Measurements from ENCODE around the gene MAPKAP1. TPM values are rescaled to one million over a fixed set of nuclear protein-coding genes. Genes with fewer than 3 reads are reported as not detected.

MAPKAP1 gene
- total RNA-seq, 2 donors from 2014 or later, result 56.5 to 63.8 TPM

DNA sequence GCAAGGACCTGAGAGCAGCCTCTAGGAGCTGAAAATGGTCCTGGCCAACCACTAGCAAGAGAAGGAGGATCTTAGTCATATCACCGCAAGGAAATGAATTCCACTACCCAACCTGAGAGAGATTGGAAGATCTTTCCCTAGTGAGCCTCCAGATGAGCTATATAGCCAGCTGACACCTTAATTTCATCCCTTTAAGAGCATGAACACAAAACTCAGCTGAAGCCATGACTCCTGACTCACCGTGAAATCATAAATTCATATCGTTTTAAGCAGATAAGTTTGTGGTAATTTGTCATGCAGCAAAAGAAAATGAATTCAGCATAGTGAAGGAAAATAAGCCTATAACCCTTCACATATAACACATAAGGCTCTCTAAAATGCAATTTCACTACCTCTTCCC is 23.5 kb downstream of the MAPKAP1 start:
- DNase-seq, result no peak
- intact Hi-C loops (cut with DNase I, micrococcal nuclease), result no loop called here
- ATAC-seq, result no peak

DNA sequence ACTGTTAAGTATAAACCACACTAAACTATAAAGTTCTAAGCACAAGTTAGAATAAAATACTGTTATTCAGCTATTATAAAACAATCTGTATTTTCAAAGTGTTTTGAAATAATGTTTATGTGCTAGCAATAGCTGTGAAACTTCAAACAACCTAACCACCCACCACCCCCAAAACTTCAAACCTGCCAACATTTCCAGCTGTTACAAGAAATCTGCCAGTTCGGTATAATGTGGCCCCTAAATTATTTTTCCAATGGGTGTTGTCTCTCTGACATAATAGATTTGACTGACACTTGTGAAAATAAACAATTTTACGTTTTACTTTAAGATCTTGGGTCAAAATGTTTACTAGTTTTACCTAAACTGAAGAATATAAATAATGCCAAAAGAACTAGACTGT is 24.7 kb downstream of the MAPKAP1 start:
- intact Hi-C loops (cut with DNase I, micrococcal nuclease), result no loop called here
- DNase-seq (no peak), ATAC-seq (no peak)

GRCh38 chr9:125681657-125682056 is 25.4 kb downstream of the MAPKAP1 start:
- DNase-seq, result no peak
- no peak for ATAC-seq
- intact Hi-C loops (cut with DNase I, micrococcal nuclease), result no loop called here

GRCh38 chr9:125681086-125681622 is 25.9 kb downstream of the MAPKAP1 start:
- no peak for ATAC-seq
- intact Hi-C loops (cut with DNase I, micrococcal nuclease), result no loop called here

GRCh38 chr9:125680445-125680844 is 26.6 kb downstream of the MAPKAP1 start:
- DNase-seq (no peak), ATAC-seq (no peak)
- intact Hi-C loops (cut with DNase I, micrococcal nuclease), result no loop called here

More at GRCh38 chr9:125681086-125681622, 25.9 kb downstream of the MAPKAP1 start:
- DNase-seq, result no peak

DNA sequence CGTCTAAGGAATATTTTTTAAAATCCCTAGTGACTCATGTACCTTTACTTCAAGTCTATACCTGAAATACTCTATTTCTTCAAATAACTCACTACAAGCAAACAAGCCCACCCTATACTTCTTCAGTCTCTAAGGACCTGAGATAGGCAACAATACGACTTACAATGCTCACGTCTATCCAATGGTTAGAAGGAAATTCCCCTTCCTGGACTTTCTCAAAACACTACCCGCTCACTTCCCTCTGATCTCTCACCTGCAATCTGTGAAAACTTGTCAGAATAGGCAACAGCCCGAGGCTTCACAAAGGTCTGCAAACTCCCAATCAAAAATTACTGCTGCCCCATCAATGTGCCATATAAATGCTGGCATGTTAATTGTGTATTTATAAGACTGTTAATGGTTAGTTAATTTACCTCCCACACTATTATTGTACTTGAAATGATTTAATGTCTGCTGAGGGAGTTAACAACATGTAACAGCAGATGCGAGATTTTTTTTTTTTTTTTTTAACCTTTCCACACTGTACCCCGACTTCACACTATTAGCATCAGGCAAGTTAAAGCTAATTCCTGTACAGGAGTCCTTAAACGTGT is 27.3 kb downstream of the MAPKAP1 start:
- DNase-seq, result no peak
- no peak for ATAC-seq
- intact Hi-C loops (cut with DNase I, micrococcal nuclease), result no loop called here

DNA sequence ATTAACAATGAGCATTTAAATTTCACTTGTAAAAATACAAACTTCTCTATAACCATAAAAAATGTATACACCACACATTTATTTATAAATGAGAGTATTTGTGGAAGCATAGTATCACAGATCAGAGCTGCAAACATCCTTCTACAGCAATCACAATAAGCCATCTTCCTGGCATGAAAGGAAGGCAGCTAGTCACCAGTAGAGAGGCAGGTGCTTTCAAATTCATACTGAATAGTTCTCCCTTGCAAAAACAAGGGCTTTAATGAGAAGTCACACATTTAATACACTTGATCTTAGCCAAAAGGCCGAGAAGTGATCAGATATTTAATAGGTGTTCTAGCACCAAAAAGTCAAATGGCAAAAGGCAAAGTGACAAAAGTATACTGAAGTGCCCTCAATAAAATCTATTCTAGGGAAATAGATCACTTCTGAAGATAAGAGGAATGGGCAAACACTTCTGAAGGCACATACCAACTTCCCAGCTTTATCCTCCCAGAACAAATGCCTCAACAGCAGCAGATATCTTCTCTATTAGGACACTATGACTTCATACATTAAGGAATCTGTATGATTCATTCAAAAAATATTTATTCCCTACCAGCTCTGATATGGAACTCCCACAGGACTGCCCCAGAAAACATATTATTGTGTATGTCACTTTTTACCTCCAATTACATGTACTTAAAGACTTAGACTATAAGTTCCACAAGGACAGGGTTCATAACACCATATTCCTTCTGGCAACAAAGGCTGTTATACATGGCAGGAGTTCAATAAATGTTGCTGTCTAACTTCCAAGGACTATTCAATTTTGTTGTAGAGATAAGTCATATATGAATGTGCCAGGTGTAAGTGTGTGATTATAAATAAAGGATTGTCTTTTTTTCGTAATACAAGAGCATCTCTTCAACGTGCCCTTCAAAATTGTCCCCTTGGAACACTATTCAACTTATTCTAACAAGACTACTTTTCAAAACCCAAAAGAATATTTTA is 31.7 kb downstream of the MAPKAP1 start:
- DNase-seq (no peak), ATAC-seq (no peak)
- intact Hi-C loops (cut with DNase I, micrococcal nuclease), result no loop called here

DNA sequence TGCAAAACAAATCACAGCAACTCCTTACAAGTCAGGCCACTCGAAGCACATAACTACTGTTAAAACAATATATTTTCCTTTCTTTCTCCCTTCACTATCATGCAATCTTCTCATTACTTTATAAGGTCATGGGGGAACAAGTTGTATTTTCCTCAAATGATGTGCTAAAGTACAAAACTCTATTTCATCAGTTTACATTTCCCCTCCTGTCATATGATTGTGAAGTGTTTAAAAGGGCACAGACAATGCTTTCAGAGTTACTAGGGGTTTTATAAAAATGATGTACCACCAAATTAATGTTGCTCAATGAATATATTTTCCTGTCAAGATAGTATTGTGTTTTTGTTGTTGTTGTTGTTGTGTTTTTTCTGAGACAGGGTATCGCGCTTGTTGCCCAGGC is 34.1 kb downstream of the MAPKAP1 start:
- intact Hi-C loops (cut with DNase I, micrococcal nuclease), result no loop called here
- ATAC-seq (no peak), DNase-seq (no peak)

- DNase-seq (no peak), ATAC-seq (peak; percentile 35)
- intact Hi-C loops (cut with DNase I, micrococcal nuclease), result no loop called here
These were observed 43.9 kb downstream of the MAPKAP1 start for GRCh38 chr9:125663127-125663526.

GRCh38 chr9:125660557-125660956 is 46.5 kb downstream of the MAPKAP1 start:
- intact Hi-C loops (cut with DNase I, micrococcal nuclease), result no loop called here
- ATAC-seq, result no peak
- DNase-seq, result no peak

DNA sequence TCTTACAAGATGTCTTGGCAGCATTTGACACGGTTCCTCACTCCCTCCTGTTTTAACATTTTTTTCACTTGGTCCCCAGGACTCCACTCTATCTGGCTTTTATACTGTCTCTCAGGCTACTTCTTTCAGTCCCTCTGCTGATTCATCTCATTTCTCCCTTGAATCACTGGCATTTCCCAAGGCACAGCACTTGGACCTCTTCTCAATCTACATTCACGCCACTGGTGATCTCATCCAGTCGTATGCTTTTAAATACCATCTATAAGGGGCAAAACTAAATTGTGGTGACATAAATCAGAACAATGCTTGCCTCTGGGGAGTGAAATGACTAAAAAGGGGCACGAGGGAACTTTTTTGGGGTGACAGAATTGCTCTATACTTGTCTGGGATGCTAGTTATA is 47.1 kb downstream of the MAPKAP1 start:
- DNase-seq (no peak), ATAC-seq (no peak)
- intact Hi-C loops (cut with DNase I, micrococcal nuclease), result no loop called here

DNA sequence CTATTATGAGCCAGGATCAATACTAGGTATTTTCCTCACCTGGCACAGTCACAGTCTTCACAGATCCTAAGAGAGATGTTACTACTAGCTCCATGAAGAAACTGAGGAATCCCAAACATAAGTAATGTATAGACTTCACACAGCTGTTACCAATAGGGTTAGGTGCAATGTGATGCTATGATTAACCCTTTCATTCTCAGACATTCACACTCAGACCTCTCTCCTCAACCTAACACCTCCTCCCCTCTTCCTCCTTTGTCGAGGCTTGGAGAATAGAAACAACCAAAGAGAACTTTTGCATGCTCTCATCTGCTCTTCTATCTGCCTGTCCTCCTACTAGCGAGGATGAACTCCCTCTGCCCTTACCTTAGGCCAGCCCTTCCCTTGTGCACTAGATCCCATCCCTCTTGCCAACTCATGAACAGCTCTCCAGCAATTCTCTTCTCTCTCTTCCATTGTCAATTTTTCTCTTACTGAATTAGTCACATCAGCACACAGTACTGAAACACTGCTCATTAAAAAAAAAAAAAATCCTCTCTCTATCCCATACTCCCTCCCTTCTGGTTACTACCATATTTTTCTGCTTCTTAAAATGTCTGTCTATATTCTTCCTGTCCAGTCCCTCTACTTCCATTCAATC is 47.7 kb downstream of the MAPKAP1 start:
- no peak for DNase-seq
- intact Hi-C loops (cut with DNase I, micrococcal nuclease), result no loop called here
- no peak for ATAC-seq

GRCh38 chr9:125656560-125656959 is 50.4 kb downstream of the MAPKAP1 start:
- intact Hi-C loops (cut with DNase I, micrococcal nuclease), result no loop called here
- no peak for DNase-seq
- no peak for ATAC-seq

- intact Hi-C loops (cut with DNase I, micrococcal nuclease), result no loop called here
- DNase-seq (no peak), ATAC-seq (no peak)
These were observed 51.2 kb downstream of the MAPKAP1 start for GRCh38 chr9:125655691-125656410.

DNA sequence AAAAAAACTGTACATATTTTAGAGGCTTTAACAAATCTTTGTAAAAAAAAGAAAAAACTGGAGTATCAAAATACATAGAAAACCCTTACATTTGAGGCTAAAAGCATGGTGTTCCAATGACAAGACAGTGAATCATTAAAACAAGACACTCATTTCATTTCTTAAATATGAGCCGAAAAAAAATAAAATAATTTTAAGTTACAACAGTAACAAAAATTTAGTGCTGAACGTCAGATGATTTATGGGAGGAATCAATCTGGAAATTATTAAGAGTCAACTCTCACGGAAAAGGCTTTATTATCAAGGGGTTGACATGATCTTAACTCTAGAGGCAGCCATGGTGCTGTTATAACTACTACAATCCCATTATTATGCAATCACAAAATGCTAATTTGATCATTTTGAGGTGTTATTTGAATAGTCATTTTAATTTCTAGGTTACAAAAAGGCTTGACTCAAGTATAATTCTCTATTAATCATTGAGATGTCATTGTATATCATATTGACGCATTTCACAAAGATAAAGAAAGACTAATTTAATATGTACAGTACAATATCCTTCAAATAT is 51.9 kb downstream of the MAPKAP1 start:
- DNase-seq (no peak), ATAC-seq (no peak)
- intact Hi-C loops (cut with DNase I, micrococcal nuclease), result no loop called here

- ATAC-seq (no peak), DNase-seq (no peak)
- intact Hi-C loops (cut with DNase I, micrococcal nuclease), result no loop called here
These were observed 52.9 kb downstream of the MAPKAP1 start for GRCh38 chr9:125654121-125654520.

DNA sequence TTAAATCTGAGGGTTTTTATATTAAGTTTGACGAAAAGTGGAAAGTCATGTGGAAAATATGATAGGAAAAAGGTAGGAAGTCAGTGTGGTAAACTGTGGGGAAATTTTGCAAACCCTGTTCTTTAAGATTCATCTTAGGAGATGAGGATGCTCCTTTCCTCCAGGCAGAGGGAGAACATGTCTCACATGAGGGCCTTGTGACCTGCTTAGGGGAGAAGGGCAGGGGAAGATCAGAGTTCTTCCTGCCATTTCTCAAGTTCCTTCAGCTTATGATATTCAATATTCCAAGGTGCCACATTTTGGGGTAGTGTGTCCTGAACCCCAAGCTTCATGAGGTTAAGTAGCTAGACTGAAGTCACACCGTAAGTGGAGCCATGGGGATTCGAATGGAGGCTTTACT is 53.7 kb downstream of the MAPKAP1 start:
- ATAC-seq, result no peak
- intact Hi-C loops (cut with DNase I, micrococcal nuclease), result no loop called here

GRCh38 chr9:125652759-125653158 is 54.2 kb downstream of the MAPKAP1 start:
- DNase-seq (no peak), ATAC-seq (no peak)
- intact Hi-C loops (cut with DNase I, micrococcal nuclease), result no loop called here

More for the DNA sequence above, 53.7 kb downstream of the MAPKAP1 start:
- no peak for DNase-seq

DNA sequence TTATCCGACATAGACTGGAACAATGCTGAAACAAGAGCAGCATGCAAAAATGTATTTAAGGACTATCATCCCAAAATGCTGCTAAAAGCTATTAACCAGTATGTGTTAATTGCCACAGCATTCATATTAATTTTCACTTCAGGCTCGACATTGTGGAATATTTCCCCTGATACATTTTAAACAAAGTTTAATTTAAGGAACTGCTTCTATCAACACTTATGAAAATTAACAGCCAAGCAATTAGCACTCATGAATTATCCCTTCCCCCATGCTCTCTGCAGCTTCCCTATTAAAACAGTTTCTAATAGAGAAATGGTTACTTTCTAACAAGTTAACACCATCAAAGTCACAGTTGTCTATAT is 54.8 kb downstream of the MAPKAP1 start:
- ATAC-seq (no peak), DNase-seq (no peak)
- intact Hi-C loops (cut with DNase I, micrococcal nuclease), result no loop called here
